Brain microvascular endothelial cell (primary cell): Measurements from ENCODE around the gene COTL1.
A peak's percentile ranks its signal among the peaks of the same experiment; 100 is the strongest.

ENCODE experiments used
- DNase-seq: peaks from one replicate; pipeline ENCODE4 v3.0.0-alpha.2; 2020
- H3K27ac ChIP-seq: fragments of 250-450 bp; sonication (Bioruptor Pico); 2 replicates; pipeline ENCODE4 v1.5.1; 2020; ENCODE audit warnings: mild to moderate bottlenecking, moderate library complexity
- H3K27me3 ChIP-seq: fragments of 250-450 bp; sonication (Bioruptor Pico); replicated peaks from 2 replicates; pipeline ENCODE4 v1.5.1; 2020; ENCODE audit warnings: mild to moderate bottlenecking
- H3K36me3 ChIP-seq: fragments of 250-450 bp; sonication (Bioruptor Pico); replicated peaks from 2 replicates; pipeline ENCODE4 v1.5.1; 2020; ENCODE audit warnings: mild to moderate bottlenecking
- H3K4me3 ChIP-seq: 2 replicates; pipeline ENCODE4 v1.5.1; 2011; ENCODE audit warnings: low read depth, mild to moderate bottlenecking, control low read depth, low read length, moderate library complexity
- in situ Hi-C: cut with HindIII; loops from 2 replicates; pipeline ENCODE4 v1.10.0; 2017; ENCODE audit warnings: low sequenced_read_pairs, low pct_ligation_motif_present
- TF ChIP-seq, protein P1 (sequence below): IDR thresholded peaks from 2 replicates; pipeline ENCODE4 v1.5.1; 2011; ENCODE audit warnings: low read depth, mild to moderate bottlenecking, moderate library complexity, low read length, control low read depth, inconsistent platforms; ENCODE audit errors: missing control alignments

Gene COTL1

GRCh38 chr16:84656649-84657048, 38.8 kb upstream of the COTL1 start:
- Histone ChIP-seq H3K27me3 (no peaks in the 10 kb centered on the region), H3K27ac (no peak overlapping the region), H3K36me3 (peaks cover 42% of the 10 kb centered on the region), H3K4me3 (no peak overlapping the region)
- in situ Hi-C loops: no loop called here
- DNase-seq: no peak
- TF ChIP-seq, protein P1, sequence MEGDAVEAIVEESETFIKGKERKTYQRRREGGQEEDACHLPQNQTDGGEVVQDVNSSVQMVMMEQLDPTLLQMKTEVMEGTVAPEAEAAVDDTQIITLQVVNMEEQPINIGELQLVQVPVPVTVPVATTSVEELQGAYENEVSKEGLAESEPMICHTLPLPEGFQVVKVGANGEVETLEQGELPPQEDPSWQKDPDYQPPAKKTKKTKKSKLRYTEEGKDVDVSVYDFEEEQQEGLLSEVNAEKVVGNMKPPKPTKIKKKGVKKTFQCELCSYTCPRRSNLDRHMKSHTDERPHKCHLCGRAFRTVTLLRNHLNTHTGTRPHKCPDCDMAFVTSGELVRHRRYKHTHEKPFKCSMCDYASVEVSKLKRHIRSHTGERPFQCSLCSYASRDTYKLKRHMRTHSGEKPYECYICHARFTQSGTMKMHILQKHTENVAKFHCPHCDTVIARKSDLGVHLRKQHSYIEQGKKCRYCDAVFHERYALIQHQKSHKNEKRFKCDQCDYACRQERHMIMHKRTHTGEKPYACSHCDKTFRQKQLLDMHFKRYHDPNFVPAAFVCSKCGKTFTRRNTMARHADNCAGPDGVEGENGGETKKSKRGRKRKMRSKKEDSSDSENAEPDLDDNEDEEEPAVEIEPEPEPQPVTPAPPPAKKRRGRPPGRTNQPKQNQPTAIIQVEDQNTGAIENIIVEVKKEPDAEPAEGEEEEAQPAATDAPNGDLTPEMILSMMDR: no peak

GRCh38 chr16:84654998-84655397, 37.1 kb upstream of the COTL1 start:
- TF ChIP-seq, protein P1: no peak
- no peak for DNase-seq
- in situ Hi-C loops: no loop called here
- Histone ChIP-seq H3K4me3 (no peak overlapping the region), H3K27ac (no peak overlapping the region), H3K36me3 (peaks cover 34% of the 10 kb centered on the region), H3K27me3 (no peaks in the 10 kb centered on the region)

- H3K27ac ChIP-seq: no peak overlapping the region
- H3K36me3 ChIP-seq: peaks cover 26% of the 10 kb centered on the region
- TF ChIP-seq, protein P1: no peak
- H3K4me3 ChIP-seq: no peak overlapping the region
- no peak for DNase-seq
- H3K27me3 ChIP-seq: no peaks in the 10 kb centered on the region
- in situ Hi-C loops: no loop called here
Observed at GRCh38 chr16:84654238-84654637, 36.4 kb upstream of the COTL1 start.

DNA sequence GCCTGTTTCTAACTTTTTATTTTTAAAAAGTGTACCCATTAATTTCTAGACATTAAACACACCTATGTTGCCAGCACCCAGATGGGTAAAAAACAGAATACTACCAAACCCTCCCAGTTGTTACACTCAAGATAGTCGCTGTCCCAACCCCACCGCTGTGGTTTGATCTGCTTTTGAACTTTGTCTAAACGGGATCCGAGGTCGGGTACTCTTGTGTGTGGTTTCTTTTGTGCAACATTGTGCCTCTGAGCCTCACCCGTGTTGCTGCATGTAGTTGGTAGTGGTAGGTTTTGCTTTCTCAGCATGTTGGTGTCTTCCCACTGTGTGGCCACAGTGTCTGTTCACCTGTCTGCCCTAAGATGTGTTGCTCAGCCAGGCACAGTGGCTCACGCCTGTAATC, 34.7 kb upstream of the COTL1 start:
- Histone ChIP-seq H3K36me3 (peaks cover 14% of the 10 kb centered on the region), H3K4me3 (no peak overlapping the region), H3K27ac (no peak overlapping the region), H3K27me3 (no peaks in the 10 kb centered on the region)
- in situ Hi-C loops: no loop called here
- TF ChIP-seq, protein P1: no peak
- DNase-seq: no peak

DNA sequence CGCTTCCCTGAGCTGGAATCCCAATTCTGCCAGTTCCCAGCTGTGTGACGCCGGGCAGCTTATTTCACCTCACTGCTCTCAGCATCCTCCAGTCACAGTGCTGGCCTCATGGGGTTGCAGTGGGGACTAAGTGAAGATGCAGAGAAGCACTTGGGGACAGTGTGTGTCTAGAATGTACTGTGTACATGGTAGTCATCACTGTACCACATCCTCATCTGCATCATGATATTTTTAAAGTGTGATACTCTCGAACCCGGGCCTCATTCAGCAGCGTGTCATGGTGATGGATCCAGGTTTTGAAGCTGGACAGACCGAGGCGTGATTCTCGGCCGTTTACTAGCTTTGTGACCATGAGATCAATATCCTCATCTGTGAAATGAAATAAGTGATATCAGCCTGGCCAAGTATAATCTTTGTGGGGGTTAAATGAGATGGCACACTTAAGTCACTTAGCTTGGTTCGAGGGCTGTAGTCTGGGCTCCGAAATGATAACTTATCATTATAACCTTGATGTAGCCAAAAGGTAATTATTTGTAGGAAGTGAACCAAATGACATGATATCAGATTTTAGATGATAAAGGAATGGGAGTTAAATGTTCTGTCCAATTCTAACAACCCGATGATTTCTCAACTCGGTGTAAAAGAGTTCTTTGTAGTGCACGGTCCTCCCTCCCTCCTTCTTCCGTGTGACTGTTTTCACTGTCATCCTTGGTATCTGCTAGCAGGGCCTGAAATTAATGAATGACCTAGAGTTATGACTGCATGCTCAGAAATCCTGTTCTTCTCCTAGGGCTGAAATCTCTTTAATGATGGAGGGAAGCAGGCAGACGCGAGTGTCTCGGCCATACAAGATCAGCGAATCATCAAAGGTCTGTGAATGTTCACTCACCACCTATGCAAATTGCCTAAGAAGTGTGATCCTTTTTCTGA, 32.4 kb upstream of the COTL1 start:
- Histone ChIP-seq H3K27me3 (no peaks in the 10 kb centered on the region), H3K36me3 (peaks cover 5% of the 10 kb centered on the region), H3K27ac (no peak overlapping the region), H3K4me3 (no peak overlapping the region)
- DNase-seq: peak; percentile 27
- in situ Hi-C loops: no loop called here
- TF ChIP-seq, protein P1: no peak
